GM19438 (cell line): Measurements from ENCODE around the gene AUH.

Experiments used
- ATAC-seq: cut with Tn5 transposase; IDR thresholded peaks from one replicate; pipeline ENCODE4 v1.9.1; 2021; ENCODE audit warnings: low read depth; ENCODE audit not compliant: unreplicated experiment

The AUH gene

DNA sequence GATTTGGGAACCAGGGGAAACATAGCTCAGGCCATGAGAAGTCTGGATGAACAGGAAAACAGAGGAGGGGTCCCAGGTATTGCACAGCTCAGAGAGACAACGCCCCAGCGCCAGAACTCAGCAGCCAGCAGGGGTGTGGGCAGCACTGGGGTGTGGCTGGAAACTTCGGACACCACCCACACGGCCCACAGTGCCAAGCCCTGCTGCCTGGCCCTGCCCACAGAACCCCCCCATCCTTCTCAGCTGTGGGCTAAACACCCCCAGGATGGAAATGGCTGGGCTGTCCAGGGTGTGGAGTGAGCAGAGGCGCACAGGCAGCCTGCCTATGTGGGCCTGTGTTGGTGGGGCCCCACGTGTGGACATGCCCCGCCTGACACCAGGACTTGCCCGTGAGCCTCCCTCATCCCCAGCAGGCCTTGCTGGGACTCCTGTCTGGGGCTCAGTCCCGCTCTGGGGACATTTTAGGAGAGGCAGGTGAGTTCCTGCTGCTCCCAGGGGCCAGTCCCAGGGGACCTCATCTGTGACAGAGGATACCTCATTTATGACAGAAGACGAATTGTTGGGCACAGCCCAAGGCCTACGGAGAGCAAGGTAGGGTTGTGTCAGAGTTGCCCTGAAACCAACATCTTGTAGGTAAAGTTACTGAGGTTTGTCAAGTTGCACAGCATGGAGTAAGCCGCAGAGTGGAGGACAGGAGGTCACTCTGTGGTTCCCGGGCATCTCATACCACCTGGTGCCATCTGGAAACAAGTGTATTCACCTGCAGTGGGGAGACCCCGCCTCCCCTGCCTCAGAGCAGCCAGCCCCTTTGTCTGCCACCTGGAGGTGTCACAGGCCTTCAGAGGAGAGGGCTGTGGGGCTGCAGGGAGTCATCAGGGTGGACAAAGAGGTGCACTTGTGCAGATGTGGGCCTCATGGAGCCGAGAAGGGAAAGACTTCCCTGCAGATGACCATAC, 183.2 kb downstream of the AUH start:
- ATAC-seq, result no peak

DNA sequence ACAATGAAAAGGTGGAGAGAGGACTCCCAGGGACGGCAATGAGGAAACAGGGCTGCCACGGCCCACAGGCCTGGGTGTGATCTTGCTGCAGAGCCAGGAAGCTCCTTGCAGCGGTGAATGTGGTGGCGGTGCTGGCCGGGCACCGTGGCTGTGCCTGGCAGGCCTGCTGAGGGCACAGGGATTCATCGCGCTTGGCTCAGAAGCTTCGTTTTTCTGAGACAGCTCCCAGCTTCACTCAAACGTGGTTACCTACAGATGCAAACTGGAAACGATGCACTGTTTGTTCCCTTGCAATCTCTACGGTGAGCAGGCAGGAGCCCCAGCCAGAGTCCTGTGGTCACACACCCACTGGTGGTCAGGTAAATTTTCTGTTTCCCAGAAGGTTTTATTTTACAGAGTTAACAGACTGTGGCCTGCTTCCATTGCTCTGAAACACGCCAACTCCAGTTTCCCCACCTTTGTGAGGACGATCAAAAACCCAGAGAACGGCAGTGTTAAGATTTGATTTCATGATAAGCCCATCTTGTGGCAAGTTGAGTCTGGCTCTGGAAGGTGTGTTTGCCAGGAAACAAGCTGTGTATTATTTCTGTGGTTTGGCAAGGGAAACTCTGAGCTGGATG, 183.9 kb downstream of the AUH start:
- no peak for ATAC-seq

GRCh38 chr9:91177081-91177480, 184.6 kb downstream of the AUH start:
- ATAC-seq, result no peak

GRCh38 chr9:91176426-91176825, 185.3 kb downstream of the AUH start:
- no peak for ATAC-seq

- peak; percentile 60 for ATAC-seq
Measured at GRCh38 chr9:91174772-91175171, 186.9 kb downstream of the AUH start.

DNA sequence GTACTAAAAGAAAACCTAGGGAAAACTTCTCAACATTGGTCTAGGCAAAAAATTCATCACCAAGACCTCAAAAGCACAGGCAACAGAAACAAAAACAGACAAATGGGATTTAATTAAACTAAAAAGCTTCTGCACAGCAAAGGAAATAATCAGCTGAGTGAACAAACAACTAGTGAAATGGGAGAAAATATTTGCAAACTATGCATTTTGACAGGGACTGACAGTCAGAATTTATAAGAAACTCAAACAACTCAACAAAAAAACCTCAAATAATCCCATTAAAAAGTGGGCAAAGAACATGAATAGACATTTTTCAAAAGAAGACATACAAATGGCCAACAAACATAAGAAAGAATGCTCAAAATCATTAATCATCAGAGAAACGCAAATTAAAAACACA, 189.4 kb downstream of the AUH start:
- ATAC-seq, result no peak

GRCh38 chr9:91170951-91171350, 190.8 kb downstream of the AUH start:
- ATAC-seq, result no peak

DNA sequence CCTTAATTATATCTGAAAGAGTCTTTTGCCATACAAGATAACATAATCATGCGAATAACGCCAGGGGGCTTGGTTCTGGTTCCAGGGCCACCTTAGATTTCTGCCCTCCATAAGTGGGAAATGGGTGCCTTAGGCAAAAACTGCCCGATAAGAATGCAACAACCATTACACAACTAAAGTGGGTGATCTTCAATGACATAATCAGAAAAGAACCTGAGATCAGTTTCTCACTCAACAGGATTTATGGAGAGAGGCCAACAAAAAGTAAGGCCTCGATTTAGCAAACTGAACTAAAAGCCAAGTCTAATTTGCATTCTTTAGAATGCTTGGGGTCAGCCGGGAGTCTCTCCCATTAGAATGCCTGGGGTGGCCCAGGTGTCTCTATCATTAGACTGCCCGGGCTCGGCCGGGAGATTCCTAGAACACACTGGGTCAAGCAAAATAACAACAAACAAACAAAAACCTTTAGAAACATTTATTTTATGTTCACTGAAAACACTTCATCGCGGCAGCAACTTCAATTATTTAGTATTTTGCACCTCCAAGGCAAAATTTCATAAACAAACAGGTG, 194.8 kb downstream of the AUH start:
- no peak for ATAC-seq

DNA sequence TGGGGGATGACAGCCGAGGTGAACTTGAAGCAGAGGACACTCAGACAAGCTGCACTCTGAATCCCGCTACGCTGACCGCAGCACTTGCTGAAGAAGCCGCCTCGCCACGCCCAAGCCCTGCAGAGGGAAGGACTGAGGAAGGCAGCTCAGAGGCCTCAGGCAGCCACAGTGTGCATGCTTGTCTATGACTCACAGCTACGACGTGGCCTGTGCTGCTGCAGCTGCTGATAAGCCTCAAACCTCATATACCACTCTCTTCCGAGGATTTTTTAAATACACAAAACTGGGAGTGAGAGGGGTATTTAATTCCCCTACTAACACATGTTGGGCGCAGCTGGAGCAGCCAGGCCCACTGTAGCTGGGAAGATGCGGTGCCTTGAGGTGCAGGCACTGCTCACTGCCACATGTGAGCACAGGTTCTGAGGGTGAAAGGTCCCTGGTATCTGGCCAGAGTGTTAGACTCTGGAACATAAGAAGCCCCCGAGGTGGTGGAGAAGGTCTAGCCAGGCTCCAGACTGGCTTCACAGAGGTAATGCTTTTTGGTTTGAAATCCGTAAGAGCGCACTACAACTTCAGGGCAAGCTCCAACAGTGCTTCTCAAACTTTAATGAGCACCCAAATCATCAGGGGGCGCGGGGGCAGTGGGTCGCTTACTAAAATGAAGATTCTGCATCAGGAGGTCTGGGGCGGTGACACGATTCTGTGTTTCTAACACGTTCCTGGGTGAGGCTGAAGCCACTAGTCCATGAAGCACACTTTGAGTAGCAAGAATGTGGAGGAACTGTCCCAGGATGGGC, 196.8 kb downstream of the AUH start:
- ATAC-seq, result peak; percentile 42
